COLO668 (cell line): ENCODE measurements around the gene TBXT.

Source experiments
- DNase-seq: peaks from one replicate; lab custom pipeline; 2025; ENCODE audit not compliant: unreplicated experiment; lab: John Stamatoyannopoulos, UW

TBXT gene

DNA sequence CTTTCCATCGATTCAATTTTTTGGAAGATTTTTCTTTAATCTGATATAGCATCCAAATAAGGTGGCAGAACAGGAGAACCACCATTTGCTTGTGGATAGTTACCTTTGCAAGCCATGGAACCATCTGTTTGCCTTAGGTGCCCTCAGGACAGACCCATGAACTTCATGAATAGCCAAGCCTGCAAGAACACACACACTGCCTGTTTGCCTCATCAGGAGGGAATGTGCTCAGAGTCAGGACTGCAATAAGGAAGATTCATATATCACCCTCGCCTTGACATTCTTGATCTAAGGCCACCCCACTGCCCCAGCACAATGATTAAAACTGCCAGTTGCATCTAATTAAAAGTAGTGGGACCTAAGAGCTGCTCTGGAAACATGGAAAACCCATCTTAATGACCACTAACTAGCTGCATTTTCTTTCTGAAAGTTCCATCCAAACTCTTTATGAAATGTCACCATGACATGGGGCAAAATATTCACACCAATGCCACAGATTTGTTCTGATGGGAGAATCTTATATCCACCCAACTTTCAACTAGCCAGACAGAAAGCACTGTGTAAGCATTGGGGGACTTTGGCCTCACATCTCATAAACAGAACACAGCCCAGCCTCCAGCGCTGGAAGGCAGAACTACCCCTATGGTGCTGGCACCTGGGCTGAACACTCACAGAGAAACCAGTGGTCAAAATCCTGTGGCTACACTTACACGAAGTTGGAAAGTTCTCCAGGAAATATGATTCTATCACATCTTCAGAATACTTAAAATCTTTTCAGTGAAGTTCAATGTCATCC is 48.3 kb downstream of the TBXT start:
- no peak for DNase-seq

DNA sequence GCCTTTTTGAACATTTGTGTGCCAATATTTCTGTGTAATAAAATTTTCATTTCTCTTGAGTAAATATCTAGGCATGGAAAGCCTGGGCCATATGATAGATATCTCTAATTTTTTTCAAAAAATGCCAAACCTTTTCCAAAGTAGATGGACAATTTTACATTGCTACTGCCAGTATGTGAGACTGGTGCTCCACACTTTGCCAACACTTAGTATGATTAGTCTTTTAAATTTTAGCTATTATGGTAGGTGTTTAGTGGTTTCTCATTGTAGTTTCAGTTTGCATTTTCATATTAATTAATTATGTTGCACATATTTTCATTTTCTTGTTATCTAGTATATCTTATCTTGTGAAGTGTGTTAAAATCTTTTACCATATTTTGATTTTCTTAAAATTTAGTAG is 52.0 kb downstream of the TBXT start:
- DNase-seq, result no peak

DNA sequence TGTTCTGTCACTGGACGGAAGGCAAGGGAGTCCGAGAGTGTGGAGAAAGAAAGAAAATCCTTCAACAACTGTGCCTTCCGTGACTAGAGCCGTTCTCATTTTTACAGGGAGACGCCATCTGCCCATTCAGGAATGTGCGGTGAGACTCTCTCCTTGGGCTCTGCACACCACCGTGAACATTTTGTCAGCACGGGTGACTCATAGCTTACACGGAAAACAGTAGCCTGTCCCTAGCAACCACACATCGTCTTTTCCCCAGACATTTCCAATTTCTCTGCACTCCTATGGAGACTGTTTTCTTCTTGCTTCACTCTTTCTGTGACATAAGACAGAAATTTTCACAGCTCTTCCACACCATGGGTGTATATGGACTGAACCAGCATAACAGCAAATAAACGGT is 55.1 kb downstream of the TBXT start:
- DNase-seq, result peak; percentile 10

DNA sequence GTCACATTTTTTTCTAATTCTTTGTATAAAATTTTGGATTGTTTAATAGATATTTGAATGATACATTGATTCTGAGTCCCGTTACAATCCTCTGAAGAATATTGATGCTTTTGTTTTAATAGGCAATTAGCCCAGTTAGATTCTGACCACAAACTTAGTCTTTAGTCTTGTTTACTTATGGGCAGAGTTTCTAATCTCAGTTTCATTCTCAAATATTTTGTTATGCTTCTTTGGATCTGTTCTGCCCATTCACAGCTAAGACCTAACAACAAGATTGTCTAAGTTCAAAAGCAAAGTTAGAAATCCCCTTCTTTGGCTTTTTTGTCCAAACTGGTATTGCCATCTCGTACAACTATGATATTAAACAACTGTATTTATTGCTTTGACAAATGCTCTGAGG is 58.0 kb downstream of the TBXT start:
- no peak for DNase-seq
